Hepatocyte (in vitro differentiated cells): ENCODE measurements around the gene COMT. TPM values are rescaled to one million over a fixed set of nuclear protein-coding genes. Genes with fewer than 3 reads are reported as not detected.

Experiments used
- DNase-seq: peaks from one replicate; pipeline ENCODE4 v3.0.0-alpha.2; 2016; ENCODE audit warnings: low spot score
- H2AFZ ChIP-seq: fragments of 200-600 bp; sonication (generic); 2 replicates; pipeline ENCODE4 v1.6.0; 2016; ENCODE audit warnings: antibody characterized with exemption, mild to moderate bottlenecking
- H3K27ac ChIP-seq: fragments of 200-600 bp; sonication (generic); 2 replicates; pipeline ENCODE4 v1.5.1; 2016; ENCODE audit warnings: mild to moderate bottlenecking
- H3K27me3 ChIP-seq: fragments of 200-600 bp; sonication (generic); 2 replicates; pipeline ENCODE4 v1.6.1; 2016
- H3K36me3 ChIP-seq: fragments of 200-600 bp; sonication (generic); replicated peaks from 2 replicates; pipeline ENCODE4 v1.5.1; 2016; ENCODE audit warnings: low read depth; ENCODE audit not compliant: insufficient read depth
- H3K4me1 ChIP-seq: fragments of 200-600 bp; sonication (generic); 2 replicates; pipeline ENCODE4 v1.5.1; 2016; ENCODE audit warnings: mild to moderate bottlenecking, moderate library complexity; ENCODE audit not compliant: insufficient read depth
- H3K4me2 ChIP-seq: fragments of 200-600 bp; sonication (generic); 2 replicates; pipeline ENCODE4 v1.6.0; 2016
- H3K4me3 ChIP-seq: fragments of 200-600 bp; sonication (generic); 2 replicates; pipeline ENCODE4 v1.5.1; 2016; ENCODE audit warnings: mild to moderate bottlenecking
- H3K79me2 ChIP-seq: fragments of 200-600 bp; sonication (generic); 2 replicates; pipeline ENCODE4 v1.6.0; 2017; ENCODE audit warnings: mild to moderate bottlenecking
- H3K9me2 ChIP-seq: fragments of 200-600 bp; sonication (generic); replicated peaks from 2 replicates; pipeline ENCODE4 v1.6.0; 2017; ENCODE audit warnings: mild to moderate bottlenecking; ENCODE audit not compliant: insufficient read depth
- H3K9me3 ChIP-seq: fragments of 200-600 bp; sonication (generic); 2 replicates; pipeline ENCODE4 v1.5.1; 2016; ENCODE audit warnings: low read depth, mild to moderate bottlenecking
- H4K20me1 ChIP-seq: fragments of 200-600 bp; sonication (generic); 2 replicates; pipeline ENCODE4 v1.6.0; 2016; ENCODE audit warnings: mild to moderate bottlenecking; ENCODE audit not compliant: insufficient read depth, poor library complexity, severe bottlenecking
- EZH2 ChIP-seq: fragments of 200-600 bp; sonication (generic); IDR thresholded peaks from 2 replicates; pipeline ENCODE4 v1.6.1; 2016; ENCODE audit warnings: antibody characterized with exemption, mild to moderate bottlenecking, borderline replicate concordance
- EZH2phosphoT487 ChIP-seq: fragments of 200-600 bp; sonication (generic); IDR thresholded peaks from one replicate; pipeline ENCODE4 v1.6.1; 2018; ENCODE audit warnings: antibody characterized with exemption, mild to moderate bottlenecking, low read depth, moderate library complexity; ENCODE audit not compliant: unreplicated experiment, severe bottlenecking
- WGBS: methylation state at CpG from one replicate; pipeline ENCODE4 v1.1.6; 2016; ENCODE audit warnings: low lambda C conversion rate; ENCODE audit errors: missing lambda C conversion rate; 5-methylcytosine and 5-hydroxymethylcytosine counted together
- polyA plus RNA-seq: library from polyadenylated mRNA; unstranded; fragments of >200 nt; fragmentation: Nextera tagmentation; extraction: Ambion mirVana; gene quantifications from 2 replicates; pipeline ENCODE4 v1.2.1, GENCODE V29; 2016
- total RNA-seq: library from RNA; depleted of rRNA; stranded (reverse); fragments of >200 nt; gene quantifications from 2 replicates; pipeline ENCODE4 v1.2.3, GENCODE V29; 2014
- TF ChIP-seq, protein P1 (sequence below): fragments of 200-600 bp; sonication (generic); IDR thresholded peaks from 2 replicates; pipeline ENCODE4 v1.5.1; 2016; ENCODE audit warnings: antibody characterized with exemption, mild to moderate bottlenecking; ENCODE audit not compliant: poor library complexity

The COMT gene
- total and polyA plus RNA-seq, 2 experiments from 2014 or later: 74.5 to 153 TPM

DNA sequence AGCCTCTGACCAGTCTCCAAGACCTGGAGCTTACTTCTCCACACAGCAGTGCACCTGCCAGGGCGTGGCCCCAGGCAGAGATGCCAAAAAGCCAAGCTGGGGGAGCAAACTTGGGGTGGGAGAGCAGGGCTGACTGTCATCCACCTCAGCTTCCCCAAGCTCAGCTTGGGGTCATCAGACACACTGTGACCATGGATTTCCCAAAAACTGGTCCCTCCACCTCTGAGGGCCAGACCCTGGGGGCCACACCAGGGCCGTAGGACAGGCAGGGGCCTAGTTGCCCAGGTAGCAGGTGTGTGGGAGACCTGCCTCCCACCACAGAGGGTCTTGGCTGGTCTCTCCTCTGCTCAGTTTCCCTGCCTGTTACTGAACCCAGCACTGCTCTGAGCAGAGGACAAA is 44.4 kb downstream of the COMT start:
- DNase-seq: no peak
- Histone ChIP-seq H3K36me3 (no peaks in the 10 kb centered on the region), H3K4me3 (peak overlapping the region; percentile 91), H3K4me2 (peak overlapping the region; percentile 95), H3K9me3 (no peaks in the 10 kb centered on the region), H3K27me3 (no peaks in the 10 kb centered on the region), H2AFZ (no peak overlapping the region), H3K27ac (no peak overlapping the region), H4K20me1 (peaks cover 9% of the 10 kb centered on the region), H3K79me2 (peaks cover 13% of the 10 kb centered on the region), H3K4me1 (peaks cover 12% of the 10 kb centered on the region), H3K9me2 (no peaks in the 10 kb centered on the region)
- 67% methylated on average over 2 of the region's 2 CpGs for WGBS
- no peak for TF ChIP-seq EZH2phosphoT487
- TF ChIP-seq, protein P1, sequence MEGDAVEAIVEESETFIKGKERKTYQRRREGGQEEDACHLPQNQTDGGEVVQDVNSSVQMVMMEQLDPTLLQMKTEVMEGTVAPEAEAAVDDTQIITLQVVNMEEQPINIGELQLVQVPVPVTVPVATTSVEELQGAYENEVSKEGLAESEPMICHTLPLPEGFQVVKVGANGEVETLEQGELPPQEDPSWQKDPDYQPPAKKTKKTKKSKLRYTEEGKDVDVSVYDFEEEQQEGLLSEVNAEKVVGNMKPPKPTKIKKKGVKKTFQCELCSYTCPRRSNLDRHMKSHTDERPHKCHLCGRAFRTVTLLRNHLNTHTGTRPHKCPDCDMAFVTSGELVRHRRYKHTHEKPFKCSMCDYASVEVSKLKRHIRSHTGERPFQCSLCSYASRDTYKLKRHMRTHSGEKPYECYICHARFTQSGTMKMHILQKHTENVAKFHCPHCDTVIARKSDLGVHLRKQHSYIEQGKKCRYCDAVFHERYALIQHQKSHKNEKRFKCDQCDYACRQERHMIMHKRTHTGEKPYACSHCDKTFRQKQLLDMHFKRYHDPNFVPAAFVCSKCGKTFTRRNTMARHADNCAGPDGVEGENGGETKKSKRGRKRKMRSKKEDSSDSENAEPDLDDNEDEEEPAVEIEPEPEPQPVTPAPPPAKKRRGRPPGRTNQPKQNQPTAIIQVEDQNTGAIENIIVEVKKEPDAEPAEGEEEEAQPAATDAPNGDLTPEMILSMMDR: no peak
- TF ChIP-seq EZH2: no peak

DNA sequence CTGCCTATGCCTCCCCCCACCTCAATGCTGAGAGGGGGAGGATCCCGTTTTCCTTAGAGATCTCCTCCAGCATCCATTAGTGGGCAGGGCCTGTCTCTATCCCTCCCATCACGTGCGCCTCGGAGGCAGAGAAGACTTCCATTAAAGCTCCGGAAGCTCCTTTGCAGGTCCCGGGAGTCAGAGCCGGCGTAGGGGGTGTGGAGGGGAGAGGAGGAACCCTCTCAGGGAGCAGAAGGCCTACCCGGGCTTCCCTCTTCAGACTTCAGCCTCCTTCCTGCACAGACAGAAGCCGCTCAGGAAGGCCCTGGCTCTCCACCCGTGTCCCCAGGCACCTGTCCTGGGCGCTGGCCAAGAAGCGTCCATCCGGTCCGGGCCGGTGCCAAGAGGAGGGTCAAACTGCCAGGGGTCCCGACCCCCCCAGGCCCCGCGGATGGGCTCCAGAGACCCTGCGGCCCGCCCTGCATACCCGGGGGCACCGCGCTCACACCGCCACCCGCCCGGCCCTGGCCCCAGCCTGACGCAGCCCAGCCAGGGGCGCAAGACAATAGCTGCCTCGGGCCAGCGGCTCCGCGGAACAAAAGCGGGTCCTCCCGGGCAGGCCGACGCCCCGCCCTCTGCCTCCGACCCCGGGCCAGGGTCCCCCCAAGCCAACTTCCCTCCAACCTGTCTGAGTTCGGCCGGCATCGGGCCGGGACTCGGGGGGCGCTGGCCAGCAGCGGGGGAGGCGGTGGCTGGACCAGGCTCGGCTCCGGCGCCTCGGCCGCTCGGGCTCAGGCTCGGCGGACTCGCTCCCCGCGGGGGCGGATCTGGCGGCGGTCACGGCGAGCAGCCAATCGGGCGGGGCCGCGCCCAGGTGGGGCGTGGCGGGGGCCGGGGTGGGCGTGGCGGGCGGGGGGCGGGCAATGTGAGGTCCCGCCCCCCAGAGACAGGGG is 45.1 kb downstream of the COMT start:
- Histone ChIP-seq H4K20me1 (peaks cover 9% of the 10 kb centered on the region), H3K79me2 (peaks cover 13% of the 10 kb centered on the region), H3K9me2 (no peaks in the 10 kb centered on the region), H3K4me2 (peak overlapping the region; percentile 95), H3K36me3 (no peaks in the 10 kb centered on the region), H3K4me3 (peak overlapping the region; percentile 91), H3K4me1 (peaks cover 12% of the 10 kb centered on the region), H3K27ac (peak overlapping the region; percentile 81), H3K27me3 (no peaks in the 10 kb centered on the region), H2AFZ (peak overlapping the region; percentile 60), H3K9me3 (no peaks in the 10 kb centered on the region)
- DNase-seq: peak; percentile 93
- TF ChIP-seq EZH2phosphoT487: no peak
- TF ChIP-seq, protein P1: no peak
- TF ChIP-seq EZH2: no peak
- 2% methylated on average over 32 of the region's 76 CpGs for WGBS

DNA sequence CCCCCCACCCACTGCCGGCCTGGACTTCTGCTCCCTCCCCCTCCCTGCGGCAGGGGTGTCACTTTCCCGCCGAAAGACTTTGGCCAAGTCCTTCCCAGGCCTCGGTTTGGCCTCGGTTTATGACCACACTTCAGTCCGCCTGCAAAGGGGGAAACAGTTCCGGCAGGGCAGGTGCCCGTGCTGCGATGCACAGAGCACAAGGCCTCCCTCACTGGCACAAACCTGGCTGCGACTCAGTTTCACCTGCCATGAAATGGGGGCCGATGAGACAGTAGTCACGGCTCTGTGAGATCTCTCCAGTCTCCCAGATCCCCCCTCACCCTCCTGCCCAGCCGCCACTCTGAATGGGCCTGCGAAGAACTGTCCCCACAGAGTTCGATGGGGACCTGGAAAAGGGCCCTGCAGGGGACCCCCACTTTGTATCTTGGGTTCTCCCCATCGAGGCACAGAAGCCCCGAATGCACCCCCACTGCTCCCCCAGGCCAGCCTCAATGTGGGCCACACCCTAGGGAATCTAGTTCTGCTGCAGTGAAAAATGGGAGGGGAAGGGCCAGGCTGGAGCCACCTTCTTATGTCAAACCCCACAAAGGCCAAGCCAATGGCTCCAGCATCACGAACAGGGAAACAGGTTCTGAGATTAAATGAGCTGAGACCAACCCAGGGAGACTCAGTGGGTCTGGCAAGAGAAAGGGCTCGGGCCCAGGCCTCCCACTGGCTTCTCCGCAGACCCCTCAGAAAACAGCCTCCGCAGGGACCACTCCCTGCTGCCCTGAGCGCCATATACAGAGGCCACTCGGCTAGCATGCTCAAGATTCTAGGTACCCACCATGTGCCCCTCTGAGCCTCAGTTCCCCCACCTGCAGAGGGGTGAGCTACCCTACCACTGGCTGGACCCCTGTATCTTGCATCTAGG is 46.1 kb downstream of the COMT start:
- Histone ChIP-seq H3K4me3 (no peak overlapping the region), H3K4me2 (peak overlapping the region; percentile 95), H3K27ac (no peak overlapping the region), H3K79me2 (peaks cover 13% of the 10 kb centered on the region), H3K9me3 (no peaks in the 10 kb centered on the region), H4K20me1 (peaks cover 9% of the 10 kb centered on the region), H3K9me2 (no peaks in the 10 kb centered on the region), H3K27me3 (no peaks in the 10 kb centered on the region), H3K36me3 (no peaks in the 10 kb centered on the region), H3K4me1 (peaks cover 12% of the 10 kb centered on the region), H2AFZ (no peak overlapping the region)
- no peak for DNase-seq
- TF ChIP-seq, protein P1: no peak
- TF ChIP-seq EZH2 (no peak), EZH2phosphoT487 (no peak)
- WGBS: 83% methylated on average over 20 of the region's 24 CpGs
